Ammon's horn (tissue), 1 donor: ENCODE measurements around the gene LPCAT1.
"Not testable (repeated sequence)": the region's sequence is repeated elsewhere in the genome, so short reads cannot be mapped to it uniquely, and the experiment has no call there.

ENCODE experiments used
- DNase-seq: peaks from one replicate; pipeline ENCODE4 v3.0.0-alpha.2; 2016; ENCODE audit warnings: low spot score

LPCAT1 gene

DNA sequence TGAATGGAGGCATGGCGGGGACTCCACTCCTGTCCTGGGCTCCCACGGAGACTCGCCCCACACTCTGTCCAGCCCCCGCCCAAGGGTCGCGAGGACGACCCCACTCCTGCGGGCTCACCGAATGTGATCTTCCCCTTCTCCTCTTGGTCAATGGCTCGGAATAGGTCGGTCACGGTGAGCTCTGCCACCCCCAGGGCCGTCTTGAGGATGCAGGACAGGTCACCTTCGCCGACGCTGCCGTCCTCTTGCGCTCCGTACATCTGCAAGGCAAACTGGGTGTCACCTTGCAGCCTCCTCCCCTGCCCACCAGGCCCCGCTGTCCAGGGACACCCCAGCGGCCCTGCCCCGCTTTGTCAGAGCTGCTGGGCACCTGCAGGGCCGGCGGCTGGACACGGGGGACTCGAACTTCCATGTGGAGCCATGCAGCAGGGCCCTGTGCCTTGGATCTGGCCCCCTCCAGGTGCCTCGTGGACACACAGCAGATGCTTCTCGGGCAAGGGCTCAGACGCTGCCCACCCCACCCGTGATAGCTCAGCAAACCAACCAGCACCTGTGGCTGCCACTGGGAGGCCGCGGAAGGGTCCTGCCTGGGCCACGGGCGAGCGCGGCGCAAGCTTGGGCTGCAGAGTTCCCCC is 57.0 kb downstream of the LPCAT1 start:
- no peak for DNase-seq

DNA sequence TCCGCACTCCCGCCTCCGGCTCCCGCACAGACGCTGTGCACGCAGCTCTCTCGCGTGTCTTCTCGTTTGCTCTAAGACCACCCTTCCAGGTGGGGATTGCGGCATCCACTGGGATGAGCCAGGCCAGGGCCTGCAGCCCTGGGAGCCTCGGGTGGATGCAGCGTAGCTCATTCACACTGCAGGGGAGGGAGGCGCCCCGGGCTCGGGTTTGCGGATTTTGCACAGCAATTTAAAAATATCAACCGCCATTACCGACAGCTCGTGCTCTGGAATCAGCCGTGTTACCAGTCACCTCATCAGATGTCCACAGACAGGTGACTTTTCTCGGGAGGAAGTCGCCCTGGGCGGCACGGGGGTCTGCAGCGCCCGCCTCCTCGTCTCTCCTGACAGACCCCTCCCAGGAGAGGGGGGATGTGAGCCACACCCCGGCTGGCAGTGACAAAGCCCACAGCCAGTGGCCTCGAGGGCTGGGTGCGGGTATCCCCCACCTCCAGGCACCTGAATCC is 57.7 kb downstream of the LPCAT1 start:
- DNase-seq, result no peak

DNA sequence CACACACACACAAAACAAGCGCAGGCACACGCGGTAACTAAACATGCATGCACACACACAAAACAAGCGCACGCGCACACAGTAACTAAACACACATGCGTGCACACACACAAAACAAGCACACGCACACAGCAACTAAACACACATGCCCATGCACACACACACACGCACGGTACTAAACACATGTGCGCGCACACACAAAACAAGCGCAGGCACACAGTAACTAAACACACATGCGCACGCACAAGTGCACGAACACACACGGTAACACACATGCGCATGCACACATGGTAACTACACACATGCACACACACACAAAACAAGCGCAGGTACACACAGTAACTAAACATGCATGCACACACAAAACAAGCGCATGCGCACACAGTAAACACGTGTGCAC is 58.6 kb downstream of the LPCAT1 start:
- DNase-seq, result no peak

DNA sequence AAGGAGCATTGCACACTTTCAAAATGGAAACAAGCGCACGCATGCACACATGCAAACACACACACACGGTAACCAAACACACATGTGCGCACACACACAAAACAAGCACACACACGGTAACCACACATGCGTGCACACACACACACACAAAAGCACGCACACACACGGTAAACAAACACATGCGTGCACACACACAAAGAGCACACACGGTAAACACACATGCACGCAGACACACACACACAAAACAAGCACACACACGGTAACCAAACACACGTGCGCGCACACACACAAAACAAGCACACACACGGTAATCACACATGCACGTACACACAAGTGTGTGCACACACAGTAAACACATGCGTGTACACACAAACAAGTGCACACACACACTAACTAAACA is 59.2 kb downstream of the LPCAT1 start:
- no peak for DNase-seq

DNA sequence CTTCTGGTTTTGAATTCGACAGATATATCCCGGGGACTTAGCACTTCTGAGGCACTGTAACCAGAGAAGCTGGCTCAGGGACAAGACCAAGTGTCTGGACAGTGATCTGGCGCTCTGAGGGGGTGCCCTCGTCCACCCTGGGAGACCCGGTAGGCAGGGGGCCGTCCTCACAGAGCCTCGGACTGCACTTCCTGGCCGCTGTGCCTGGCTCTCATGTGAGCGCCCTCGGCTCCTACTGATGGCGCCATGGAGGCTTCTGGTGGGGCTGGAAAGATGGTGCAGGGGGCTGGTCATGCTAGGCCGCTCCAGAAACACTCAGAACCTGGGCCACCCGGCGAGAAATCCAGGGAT is 59.7 kb downstream of the LPCAT1 start:
- DNase-seq, result no peak

DNA sequence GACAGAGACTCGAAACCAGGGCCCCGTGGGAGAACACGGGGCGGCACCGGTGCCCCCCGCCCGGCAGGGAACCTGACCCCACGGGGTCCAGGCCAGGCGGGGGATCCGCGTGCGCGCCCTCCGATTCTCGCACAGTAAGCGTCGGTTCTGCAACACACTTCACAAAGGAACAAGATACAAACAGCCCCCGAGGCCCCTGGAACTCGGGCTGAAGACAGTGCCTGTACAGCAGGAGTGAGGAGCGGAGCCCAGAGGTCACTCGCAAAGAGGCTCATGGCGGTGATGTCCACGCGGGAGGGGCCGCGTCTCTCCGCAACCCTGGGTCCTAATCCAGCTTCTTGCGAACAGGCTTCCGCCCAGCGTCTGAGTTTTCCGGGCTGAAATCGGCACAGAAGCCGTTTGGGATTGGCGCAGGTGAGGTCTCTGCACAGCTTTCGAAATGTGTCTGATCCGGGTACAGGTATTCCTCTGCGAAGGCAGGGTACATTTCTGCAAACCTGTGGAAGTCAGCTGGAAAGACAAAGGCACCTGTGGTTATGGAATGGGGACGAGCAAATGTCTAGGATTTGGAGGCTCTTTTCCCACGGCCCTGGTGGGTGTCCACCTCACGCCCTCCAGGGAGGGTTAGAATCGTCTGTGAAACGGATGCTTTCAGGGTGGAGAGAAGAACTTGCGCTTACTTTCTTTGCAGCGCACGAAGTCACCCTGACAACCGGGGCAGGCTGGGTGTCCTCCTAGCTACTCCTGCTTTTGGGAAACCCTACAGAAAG is 60.2 kb downstream of the LPCAT1 start:
- no peak for DNase-seq

DNA sequence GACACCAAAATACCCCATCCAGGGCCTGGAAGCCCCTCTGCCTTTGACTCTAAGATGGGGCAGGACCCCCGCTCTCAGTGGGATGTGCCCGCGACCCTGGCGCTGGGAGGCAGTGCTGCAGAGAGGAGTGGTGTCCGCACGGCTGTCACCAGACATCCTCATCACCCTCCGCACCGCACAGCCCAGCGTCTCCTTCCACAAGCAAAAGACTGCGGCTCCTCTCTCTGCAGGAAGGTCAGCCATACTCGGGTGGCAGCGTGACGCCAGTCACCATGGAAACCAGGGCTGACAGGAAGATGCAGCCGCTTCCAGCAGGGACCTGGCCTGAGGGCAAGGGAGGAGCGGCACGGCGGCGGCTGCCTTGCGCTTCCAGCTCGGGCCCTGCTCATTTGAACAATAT is 61.4 kb downstream of the LPCAT1 start:
- no peak for DNase-seq

DNA sequence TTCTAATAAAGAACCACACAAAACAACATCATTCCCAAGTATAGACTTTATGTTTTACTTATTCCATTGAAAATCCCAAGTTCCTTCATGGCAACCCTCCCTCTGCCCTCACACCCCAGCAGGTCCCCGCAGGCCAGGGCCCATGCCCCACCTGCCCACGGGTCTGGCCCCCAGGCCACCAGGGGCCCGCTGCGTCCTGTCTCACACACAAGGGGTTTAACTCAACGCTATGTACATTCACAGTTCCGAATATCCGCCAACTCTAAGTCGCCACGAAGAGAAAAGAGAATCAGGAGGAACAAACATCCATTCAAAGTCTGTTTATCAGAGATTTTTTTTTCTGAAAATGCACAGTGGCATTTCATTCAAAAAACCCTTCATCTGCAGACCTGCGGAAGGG is 62.4 kb downstream of the LPCAT1 start:
- no peak for DNase-seq

DNA sequence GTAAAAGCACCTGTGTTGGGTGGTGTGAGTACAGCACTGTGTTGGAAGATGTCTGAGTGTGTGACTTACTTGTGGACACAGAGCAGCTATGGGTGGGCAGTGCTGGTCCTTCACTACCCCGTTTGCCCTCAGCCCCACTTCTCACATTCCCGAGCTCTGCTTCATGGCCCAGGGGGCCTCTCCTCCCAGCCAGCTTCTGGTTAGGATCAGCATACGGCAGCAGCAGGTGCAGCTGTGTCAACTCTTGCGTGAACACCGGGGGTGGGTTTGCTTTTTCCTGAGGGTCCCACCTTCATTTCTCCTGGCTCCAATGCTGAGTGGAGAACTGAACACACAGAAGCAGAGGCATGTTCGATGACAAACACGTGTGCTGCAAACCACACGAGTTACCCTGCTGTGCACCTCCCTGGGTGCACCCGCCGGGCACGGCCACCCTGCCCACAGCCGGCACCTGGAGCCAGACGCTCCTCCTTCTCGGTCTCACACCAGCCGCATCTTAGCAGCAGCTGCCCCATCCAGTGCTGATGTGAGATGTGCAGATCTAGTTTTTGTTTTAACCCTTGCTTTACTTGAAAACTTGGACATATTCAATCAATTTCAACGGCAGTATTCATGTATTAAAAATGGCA is 63.6 kb downstream of the LPCAT1 start:
- no peak for DNase-seq

DNA sequence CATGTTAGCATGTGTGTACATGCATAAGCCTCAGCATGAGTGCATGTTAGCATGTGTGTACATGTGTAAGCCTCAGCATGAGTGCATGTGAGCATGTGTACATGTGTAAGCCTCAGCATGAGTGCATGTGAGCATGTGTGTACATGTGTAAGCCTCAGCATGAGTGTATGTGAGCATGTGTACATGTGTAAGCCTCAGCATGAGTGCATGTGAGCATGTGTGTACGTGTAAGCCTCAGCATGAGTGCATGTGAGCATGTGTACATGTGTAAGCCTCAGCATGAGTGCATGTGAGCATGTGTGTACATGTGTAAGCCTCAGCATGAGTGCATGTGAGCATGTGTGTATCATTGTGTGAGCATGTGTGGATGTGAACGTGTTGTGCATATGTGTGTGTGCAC is 64.3 kb downstream of the LPCAT1 start:
- not testable (repeated sequence) for DNase-seq

DNA sequence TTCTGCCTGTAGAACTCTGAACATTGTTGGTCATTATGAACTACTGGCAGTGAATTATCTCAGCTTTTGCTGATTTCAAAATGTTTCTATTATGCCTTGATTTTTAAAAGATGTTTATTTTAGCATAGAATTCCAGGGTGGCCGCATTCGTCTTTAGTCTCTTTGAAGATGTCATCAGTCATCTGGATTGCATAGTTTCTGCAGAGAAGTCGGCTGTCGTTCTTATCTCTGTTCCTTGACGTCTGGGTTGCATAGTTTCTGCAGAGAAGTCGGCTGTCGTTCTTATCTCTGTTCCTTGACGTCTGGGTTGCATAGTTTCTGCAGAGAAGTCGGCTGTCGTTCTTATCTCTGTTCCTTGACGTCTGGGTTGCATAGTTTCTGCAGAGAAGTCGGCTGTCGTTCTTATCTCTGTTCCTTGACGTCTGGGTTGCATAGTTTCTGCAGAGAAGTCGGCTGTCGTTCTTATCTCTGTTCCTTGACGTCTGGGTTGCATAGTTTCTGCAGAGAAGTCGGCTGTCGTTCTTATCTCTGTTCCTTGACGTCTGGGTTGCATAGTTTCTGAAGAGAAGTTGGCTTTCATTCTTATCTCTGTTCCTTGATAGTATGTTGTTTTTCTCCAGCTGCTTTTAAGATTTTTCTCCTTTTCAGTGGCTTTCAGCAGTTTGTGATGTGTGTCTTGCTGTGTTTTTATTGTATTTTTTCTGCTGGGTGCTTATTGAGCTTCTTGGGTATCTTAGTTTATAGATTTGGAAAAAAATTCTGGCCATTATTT is 67.5 kb downstream of the LPCAT1 start:
- not testable (repeated sequence) for DNase-seq

DNA sequence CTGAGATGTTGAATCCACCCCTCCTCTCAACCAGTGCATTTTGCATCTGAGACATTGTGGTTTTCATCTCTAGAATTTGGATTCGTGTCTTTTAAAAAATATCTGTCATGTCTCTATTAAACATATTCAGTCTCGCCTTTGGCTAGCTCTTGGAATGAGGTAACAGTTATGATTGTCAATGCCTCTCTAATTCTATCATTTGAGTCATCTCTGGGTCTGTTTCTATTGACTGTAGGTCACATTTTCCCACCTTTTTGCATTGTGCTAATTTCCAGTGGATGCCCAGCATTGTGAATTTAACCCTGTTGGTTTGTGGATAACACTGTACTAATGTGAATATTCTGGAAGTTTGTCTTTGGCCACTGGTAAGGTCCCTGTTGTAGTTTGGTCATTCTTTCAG is 70.1 kb downstream of the LPCAT1 start:
- no peak for DNase-seq

DNA sequence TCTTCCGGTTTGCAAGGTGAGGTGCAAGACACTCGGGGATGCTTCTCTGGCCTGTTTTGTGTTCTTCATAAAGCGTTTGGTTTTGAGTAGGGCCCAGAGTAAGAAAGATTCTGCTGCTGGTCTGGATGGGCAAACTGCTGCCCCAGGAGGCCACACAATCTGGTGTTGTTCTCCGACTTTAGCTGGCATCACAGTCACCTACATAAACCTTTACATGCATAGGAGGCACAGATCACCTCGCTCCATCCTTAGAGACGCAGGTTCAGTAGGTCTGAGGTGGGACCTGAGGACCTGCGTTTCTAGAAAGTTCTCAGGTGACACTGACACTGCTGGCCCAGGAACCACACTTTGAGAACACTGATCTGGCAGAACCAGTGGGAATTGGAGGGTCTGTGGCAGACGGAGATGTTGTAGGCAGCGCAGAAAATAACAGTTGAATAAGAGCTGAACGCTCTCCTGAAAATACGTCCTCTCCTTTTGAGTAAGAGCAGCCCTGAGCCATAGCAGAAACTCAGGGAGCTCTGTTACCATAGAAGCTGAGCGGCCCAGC is 74.6 kb downstream of the LPCAT1 start:
- no peak for DNase-seq

DNA sequence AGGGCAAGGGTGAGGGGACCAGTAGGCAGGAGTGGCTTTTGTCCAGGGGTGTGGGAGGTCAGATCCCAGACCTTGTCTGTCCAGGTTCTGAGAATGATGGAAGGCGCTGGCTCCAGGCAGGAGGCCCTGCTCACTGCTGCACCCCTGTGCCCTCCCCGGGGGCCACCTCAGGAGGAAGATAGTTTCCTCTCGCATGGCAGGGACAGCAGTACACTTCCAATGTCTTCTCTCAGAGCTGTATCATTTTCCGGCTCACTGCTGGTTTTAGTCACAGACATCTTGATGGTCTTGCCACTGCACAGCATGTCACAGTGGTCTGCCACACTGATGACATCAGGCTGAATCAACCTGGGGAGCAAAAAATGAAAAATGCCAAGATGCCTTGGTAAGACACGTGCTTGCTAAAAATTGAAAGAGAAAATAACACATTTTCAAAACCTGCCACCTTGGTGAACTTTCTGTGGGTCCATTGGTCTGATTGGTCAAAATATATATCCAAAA is 75.2 kb downstream of the LPCAT1 start:
- DNase-seq, result no peak

DNA sequence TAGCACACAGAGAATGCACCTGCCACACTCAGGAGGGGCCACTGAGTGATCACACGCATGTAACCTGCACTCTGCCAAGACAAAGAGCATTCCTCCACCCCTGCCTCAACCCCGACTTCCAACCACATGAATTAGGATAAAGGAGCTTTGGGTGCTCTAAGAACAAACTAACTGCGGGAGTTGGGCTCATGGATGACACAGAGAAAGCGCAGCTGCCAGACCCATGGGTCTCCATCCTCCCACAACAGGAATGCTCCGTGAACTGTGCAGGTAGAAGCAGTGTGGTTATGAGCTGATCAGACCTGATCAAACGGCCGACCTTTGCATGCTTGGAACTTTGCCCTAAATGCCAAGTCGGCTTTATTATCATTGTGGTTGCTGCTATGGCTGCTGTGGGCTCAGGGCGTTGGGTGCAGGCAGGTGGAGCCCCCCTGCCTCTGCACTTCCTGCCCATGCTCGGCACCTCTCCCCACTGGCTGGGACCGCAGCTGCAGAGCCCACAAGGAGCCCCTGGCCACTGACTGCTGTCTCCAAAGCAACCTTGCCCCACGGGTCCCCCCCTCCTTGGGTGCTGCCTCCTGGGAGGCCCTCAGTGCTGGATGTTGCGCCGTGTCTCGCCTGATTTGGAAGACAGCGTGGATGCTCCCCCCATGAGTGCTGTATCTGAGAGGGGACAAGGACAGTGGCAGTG is 75.9 kb downstream of the LPCAT1 start:
- DNase-seq, result no peak

DNA sequence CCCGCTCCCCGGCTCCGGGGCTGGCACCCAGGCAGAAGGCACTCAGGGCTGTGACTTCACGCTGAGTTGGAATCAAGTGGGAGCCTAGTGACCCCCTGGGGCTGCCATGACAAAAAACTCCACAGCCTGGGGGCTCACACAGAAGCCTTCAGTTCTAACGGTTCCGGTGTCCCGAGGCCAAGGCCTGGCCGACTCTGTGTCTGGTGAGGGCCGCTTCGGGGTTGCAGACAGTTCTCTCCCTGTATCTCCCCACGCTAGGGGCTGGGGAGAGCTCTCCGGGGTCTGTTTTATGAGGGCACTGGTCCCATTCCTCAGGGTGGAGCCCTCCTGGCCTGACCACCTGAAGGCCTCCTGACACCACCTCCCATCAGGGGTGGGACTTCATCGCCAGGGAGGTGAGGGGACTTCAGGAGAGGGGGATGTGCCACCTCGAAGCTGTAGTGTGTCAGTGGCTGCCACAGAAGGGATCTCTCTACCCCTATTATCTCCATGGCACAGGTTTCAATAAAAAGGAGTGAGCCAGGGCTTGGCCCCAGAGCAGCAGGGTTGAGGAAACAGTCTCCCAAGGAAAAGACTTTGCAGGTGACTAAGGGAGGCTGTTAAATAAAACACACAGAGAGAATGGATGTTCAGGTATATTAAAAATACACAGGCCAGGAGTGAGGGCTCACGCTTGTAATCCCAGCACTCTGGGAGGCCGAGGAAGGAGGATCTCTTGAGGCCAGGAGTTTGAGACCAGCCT is 77.0 kb downstream of the LPCAT1 start:
- no peak for DNase-seq

DNA sequence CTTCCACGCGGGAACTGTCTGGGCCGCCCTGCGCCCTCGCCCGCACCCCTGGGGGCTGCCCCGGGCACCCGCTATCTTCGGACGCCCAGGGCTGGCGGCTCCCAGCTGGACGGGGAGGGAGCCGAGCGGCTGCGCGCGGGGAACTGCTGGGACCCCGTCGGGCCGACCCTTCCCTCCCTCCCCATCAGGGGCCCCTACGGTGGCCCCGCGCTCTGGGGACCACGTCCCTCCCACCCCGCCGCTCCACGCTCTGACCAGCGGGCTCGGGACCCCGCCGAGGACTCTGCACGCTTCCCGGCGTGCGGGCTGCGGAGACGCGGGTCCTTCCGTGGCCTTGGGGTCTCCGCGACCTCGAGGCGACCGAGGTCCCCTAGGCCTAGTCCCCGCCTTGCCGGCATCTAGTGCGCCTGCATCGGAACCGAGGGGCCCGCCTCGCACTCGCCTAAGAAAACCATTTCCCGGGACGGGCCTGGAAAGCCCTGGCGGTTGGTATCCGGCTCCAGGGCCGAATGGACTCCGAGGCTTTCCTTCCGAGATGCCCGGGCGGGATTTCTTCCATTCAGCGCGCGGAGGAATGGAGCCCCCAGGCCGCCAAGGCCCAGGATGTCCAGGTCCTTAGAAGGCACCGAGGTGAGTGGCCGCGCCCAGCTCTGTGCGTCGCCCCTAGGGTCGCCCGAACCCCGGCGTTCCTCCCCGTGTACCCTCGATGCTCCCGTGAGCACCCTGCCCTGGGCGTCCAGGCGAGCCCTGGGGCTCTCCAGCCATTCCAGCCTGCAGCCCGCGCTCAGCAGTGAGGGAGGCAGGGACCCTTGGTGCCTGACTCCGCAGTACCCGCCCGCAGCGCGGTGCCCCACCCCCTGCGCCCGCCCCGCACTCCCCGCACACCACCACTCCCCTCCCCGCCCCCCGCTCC is 77.8 kb downstream of the LPCAT1 start:
- no peak for DNase-seq

DNA sequence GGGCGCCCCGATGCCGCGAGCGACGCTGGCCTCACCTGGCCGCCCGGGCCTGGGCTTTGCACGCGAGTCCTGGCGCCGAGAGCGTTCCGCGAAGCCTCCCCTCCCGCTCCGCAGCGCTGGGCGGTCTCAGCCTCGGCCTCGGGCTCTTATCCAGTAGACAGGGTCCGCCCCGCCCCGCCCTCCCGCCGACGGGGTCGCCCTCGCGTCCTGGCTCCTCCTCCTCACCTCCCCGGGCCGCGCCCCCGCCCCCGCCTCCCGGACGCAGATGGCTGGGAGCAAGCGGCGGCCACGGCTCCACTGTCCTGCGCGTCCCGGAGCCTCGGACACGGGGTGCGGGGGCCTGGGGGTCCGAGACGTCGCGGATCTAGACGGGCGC is 78.5 kb downstream of the LPCAT1 start, which contains the start of gene SLC6A3:
Gene SLC6A3 (minus strand): TSS at position 128 of the 376 bp plus-strand sequence. CDS start 2,243 bp downstream, outside the sequence.
- DNase-seq, result no peak

DNA sequence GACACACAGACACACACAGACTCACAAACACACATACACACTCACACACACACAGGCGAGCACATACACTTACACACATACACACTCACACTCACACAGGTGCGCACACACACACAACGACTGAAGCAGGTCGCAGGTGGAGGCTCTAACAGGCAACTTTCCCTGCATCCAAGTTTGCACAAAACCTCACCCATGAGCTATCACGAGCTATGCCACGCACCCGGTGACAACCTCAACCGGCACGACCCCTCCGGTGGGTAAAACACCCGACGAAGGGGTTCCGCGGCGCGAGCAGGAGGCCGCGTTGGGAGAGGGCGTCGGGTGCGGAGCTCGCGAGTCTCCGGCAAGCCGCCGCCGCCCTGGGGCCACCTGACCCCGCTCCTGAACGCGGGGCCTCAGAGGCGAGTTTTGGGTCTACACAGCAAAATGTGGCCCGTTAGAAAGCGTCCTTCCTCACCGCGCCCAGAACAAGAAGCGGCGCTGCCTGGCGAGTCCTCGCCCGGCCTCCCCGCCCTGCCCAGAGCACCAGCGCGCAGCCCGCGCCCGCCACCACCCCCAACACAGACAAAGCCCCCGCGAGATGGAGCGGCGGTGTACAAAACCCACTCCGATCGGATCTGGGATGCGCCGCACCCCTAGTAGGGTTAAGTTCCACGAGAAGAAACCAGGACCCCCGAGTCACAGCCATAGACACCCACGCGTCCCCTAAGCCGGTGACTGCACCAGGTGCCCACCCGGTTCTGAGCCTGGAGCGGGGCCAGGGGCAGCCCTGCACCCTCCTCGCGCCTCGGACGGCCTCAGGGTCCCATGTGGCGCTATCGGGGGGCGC is 79.2 kb downstream of the LPCAT1 start:
- DNase-seq, result no peak
